HG03196 (cell line): ENCODE data around the gene PYGB.
A peak's percentile ranks its signal among the peaks of the same experiment; 100 is the strongest.

Experiments used
- ATAC-seq: cut with Tn5 transposase; IDR thresholded peaks from one replicate; pipeline ENCODE4 v1.9.1; 2021; ENCODE audit not compliant: unreplicated experiment

The PYGB gene

DNA sequence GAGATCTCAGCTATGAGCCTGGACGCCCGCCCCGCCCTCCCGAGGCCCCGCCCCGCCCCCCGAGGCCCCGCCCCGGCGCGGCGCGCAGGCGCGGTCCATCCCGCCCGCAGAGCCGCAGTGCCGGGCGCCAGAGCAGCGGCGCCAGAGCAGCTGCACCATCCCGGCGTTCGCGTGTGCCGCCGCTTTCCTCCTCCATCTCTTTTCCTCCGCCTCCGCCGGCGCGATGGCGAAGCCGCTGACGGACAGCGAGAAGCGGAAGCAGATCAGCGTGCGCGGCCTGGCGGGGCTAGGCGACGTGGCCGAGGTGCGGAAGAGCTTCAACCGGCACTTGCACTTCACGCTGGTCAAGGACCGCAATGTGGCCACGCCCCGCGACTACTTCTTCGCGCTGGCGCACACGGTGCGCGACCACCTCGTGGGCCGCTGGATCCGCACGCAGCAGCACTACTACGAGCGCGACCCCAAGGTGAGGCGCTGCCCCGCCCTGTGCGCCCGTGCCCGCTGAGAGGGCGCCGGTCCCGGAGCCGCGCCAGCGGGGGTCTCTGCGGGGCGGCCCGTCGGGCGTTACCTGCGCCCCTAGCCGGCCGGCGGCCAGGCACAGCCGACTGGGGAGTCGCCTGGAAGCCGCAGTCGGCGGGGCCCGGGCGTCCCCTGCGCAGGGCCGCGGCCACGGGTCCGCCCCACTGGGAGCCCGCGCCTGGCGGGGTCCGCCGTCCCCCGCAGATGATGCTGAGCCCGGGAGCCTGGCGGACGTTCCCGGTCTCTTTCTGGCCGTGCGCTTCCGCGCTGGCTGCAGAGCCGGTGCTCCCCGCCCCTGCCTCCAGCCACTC, at the start of gene PYGB:
TSS of gene PYGB (plus strand) at position 130 of the 830 bp plus-strand sequence. CDS start at position 224, 94 bp downstream.
- peak; percentile 49 for ATAC-seq

GRCh38 chr20:25198663-25199383, 49.1 kb upstream of the PYGB start:
- no peak for ATAC-seq

DNA sequence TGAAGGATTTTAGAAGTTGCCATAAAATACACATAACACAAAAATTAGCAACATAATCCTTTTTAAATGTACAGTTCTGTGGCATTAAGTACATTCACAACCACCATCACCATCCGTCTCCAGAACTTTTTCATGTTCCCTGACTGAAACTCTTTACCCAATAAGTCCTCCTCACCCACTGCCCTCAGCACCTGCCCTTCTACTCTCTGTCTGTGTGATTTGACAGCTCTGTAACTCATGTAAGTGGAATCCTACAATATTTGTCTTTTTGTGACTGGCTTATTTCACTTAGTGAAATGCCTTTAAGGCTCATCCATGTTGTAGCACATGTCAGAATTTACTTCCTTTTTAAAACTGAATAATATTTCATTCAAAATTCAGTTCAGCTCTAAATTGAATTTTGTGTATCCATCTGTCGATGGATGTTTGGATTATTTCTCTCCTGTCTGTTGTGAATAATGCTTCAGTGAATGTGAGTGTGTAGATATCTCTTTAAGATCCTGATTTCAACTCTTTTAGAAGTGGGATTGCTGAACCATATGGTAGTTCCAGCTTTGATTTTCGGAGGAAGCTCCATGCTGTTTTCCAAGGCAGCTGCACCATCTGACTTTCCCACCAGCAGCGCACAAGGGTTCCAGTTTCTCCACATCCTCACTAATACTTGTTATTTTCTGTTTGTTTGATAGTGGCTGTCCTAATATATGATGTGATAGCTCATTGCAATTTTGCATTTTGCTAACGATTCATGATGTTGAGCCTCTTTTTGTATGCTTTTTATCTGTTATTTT, 48.2 kb upstream of the PYGB start:
- no peak for ATAC-seq

DNA sequence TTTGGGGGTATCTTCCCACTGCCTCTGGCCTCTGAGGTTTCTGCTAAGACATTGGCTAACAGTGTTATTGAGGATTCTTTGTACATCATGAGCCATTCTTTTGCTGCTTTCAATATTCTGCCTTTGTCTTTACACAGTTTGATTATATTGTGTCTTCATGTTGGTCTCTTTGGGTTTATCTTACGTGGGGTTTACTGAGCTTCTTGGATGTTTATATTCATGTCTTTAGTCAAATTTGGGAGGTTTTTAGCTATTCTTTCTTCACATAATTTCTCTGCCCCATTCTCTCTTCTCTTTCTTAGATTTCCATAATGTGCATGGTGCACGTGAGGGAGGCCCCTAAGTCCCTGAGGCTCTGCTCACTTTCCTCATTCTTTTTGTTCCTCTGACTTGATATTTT, 44.8 kb upstream of the PYGB start:
- no peak for ATAC-seq

DNA sequence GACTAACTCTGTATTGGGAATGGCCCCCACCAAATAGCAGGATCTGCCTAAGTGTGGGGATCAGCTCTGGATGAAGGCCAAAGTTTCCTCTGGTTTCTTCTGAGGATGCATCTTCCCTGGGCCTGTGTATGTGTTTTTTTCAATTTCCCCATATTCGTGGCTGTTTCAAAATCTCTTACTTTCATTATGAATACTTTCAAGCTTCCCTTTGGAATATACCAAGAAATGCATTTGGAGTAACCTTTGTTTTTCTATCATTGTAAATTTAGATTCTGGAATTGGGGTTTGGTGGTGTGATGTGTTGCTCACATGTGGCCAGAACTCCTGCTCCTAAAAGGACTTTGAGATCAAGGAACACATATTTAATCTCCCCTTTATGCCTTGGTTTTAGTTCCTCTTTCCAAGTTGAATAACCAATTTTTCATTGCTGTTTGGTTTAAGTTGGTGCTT, 44.0 kb upstream of the PYGB start:
- ATAC-seq, result no peak

DNA sequence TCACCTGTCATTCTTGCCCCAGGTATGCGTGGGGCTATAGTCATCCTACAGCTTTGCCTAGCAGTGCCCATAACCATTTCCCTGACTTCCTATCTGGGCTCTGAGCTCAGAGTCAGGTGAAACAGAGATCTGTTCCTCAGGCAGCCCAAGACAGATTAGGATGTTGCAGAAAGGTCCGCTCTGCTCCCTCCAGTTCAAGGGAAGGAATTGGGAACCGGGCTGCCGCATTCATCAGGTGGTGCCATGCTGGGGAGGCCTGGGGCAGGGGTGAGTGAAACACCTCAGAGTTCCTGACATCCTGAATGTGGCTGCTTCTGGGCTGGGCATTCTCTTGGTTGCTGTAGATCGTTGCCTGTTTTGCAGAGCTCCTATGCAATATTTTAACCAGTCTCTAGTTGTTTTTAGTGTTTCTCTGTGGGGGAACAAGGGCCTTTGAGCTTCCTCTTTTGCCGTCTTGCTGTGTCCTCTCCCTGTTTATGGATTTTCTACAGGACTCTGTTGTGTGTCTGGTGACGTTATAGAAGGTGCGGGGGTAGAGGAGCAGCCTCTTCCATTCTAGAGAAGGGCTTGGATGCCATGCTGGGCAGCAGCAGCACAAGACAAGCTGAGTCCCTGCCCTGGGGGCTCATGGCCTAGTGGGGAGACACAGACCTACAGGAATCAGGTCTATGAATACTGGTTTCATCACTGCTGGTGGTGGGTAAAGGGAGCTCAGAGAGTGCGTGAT, 43.2 kb upstream of the PYGB start:
- ATAC-seq, result no peak

GRCh38 chr20:25205277-25206062, 42.4 kb upstream of the PYGB start:
- ATAC-seq, result no peak

DNA sequence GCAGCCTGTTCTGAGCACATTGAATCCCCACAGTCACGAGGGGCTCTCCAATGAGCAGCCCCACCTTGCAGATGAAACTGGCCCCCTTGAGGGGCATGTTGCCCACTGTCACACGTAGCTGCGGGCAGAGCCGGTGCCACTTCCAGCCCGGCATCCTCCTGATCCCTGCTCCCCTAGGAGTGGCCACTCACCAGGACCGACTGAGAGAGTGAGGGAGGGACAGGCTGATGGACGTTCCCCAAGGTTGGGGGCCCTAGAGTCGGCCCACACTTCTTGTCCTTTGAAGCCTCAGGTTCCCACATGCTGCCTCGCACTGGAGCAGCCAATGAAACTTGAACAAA, 41.9 kb upstream of the PYGB start:
- no peak for ATAC-seq

DNA sequence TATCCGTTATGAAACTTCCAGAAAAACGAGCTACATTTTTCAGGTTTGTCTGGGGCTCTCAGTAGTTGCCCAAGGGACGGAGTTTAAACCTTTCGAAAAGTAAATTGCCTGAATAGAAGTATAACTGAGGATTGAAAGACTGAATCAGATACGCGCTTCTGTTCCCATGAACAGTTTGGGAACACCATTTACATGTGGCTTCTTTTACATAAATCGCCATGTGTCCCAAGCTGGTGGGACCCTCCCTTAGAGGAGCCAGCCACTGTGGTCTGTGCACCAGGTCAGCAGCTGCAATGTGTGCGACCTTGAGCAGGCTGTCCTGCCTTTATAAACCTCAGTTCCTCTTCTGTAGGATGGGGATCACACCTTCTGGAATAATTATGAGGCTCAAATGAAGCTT, 41.3 kb upstream of the PYGB start:
- no peak for ATAC-seq

DNA sequence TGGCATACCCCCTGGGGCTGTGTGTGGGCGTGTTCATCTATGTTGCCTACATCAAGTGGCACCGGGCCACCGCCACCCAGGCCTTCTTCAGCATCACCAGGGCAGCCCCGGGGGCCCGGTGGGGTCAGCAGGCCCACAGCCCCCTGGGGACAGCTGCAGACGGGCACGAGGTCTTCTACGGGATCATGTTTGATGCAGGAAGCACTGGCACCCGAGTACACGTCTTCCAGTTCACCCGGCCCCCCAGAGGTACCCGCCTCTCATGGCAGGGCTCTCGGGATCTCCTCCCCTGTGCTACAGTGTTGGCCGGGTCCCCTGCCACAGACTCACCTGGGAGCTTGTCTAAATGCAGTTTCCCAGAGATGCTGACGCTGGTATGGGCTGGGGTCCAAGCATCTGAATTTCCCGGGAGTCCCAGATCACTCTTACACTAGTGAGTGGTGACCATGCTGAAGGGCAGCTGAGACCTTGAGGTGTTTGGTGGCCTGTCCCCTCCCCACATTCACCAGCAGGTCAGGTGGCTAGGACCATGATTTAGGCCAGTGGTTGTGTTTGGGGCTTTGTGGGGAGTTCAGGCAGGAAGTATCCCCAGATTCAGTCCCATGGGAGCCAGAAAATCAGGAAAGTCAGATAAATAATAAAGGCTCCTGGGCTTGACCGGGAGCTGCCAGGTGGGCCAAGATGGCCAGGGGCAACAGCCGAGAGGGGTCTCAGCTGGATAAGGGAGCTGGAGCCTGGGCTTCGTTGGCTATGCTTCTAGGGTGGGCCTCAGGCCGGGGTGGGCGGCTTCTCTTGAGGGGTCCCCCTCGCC, 40.5 kb upstream of the PYGB start:
- no peak for ATAC-seq

GRCh38 chr20:25207960-25208534, 39.8 kb upstream of the PYGB start:
- no peak for ATAC-seq

- ATAC-seq, result no peak
Observed at GRCh38 chr20:25209400-25209799, 38.5 kb upstream of the PYGB start.

- ATAC-seq, result no peak
Observed at GRCh38 chr20:25209911-25210310, 38.0 kb upstream of the PYGB start.

DNA sequence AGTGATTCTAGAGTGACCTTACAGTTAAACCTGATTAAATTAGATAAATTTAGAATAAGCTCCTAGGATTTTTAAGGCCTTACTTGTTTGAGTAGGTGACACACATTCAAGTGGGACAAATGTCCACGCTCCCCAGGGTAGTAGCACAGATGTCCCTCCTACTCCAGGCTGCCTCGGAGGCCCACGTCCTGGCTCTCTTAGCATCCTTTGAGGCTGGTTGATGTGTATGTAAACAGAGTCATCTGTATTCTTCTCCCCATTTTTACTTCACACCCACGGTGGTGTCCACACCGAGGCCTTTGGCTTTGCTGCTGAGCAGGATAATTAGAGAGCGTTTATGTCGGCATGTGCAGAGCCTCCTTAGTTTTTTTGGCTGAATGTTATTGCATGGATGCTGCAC, 36.6 kb upstream of the PYGB start:
- no peak for ATAC-seq

- ATAC-seq, result no peak
Observed at GRCh38 chr20:25212242-25212641, 35.6 kb upstream of the PYGB start.

DNA sequence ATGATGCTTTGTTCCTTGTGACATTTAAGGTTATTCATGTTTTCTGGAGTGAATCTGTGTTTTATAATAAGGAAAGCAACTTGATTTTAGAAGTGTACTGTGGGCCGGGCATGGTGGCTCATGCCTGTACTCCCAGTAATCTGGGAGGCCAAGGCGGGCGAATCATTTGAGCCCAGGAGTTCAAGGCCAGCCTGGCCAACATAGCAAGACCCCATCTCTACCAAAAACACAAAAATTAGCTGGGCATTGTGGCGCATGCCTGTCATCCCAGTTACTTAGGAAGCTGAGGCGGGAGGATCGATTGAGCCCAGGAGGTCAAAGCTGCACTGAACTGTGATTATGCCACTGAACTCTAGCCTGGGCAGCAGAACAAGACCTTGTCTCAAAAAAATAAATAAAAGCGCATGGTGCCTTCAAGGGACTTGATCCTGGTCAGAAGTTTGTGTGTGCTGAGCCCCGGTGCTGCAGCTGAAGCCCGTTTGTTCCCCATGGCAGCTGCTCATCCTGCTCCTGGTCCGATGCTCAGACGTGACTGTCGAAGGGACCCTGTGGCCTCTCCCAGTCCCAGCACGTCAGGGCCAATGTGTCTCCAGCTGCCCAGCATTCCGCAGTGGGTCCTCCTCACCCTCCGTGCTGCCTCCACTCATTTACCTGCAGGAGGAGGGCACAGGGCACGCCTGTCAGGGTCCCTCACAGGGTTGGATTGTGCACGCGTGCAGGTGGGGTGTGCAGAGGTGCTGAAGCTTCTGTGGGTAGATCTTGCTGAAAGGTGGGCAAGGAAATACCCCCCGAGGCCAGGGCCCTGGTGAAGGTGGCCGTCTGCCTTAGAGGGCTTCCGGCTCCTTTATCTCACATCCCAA, 34.1 kb upstream of the PYGB start:
- ATAC-seq, result no peak

GRCh38 chr20:25214426-25214790, 33.5 kb upstream of the PYGB start:
- no peak for ATAC-seq

DNA sequence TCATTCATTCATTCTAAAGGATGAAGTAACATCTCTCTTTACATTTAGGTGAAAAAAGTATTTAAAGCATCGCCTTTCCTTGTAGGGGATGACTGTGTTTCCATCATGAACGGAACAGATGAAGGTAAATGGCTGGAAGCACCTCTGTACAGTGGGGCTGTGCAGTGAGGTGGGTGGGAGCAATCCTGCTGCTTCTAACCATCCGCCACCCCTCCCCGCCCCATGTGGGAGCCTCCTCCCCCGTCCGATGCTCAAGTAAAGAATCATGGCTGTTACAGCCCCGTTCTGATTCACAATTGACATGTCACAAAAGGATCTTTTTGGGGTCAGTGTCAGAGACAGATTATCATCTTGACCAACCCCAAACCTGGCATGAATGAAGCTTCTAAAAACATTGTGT, 33.1 kb upstream of the PYGB start:
- ATAC-seq, result no peak
